IMR-90 (cell line): ENCODE results near the gene KY. TPM values are rescaled to one million over a fixed set of nuclear protein-coding genes. Genes with fewer than 3 reads are reported as not detected.

ENCODE experiments used
- ATAC-seq: fragments of 200-7000 bp; cut with Tn5 transposase; 2 replicates; pipeline ENCODE4 v1.9.1; 2020; ENCODE audit warnings: low read depth, mild to moderate bottlenecking, moderate library complexity
- BruUV-seq: library from RNA; stranded (reverse); fragments of 400-500 nt; replicated peaks from 2 replicates; lab custom pipeline; 2021; lab: Mats Ljungman, UMichigan
- CTCF ChIA-PET: fragments of 300-600 bp; formaldehyde crosslinking; extraction: SDS; loops from one replicate; lab custom pipeline; 2021; ENCODE audit warnings: antibody characterized with exemption; lab: Yijun Ruan, JAX
- POLR2A ChIA-PET: fragments of 300-600 bp; sonication (Branson Sonifier 250); formaldehyde crosslinking; loops from one replicate; lab custom pipeline; 2022; ENCODE audit warnings: antibody characterized with exemption; ENCODE audit not compliant: unreplicated experiment; lab: Charles Lee
- DNase-seq: peaks from one replicate; pipeline ENCODE4 v3.0.0; 2013
- H2AFZ ChIP-seq: replicated peaks from 2 replicates; pipeline ENCODE3; 2013; ENCODE audit warnings: low read length, mild to moderate bottlenecking; ENCODE audit not compliant: poor library complexity
- H2AK5ac ChIP-seq: 2 replicates; pipeline ENCODE4 v1.6.1; 2013; ENCODE audit warnings: low read depth, low read length, inconsistent platforms
- H2AK9ac ChIP-seq: replicated peaks from 2 replicates; pipeline ENCODE3; 2013; ENCODE audit warnings: mild to moderate bottlenecking, low read depth, low read length, moderate library complexity; ENCODE audit not compliant: poor library complexity
- H2BK120ac ChIP-seq: 2 replicates; pipeline ENCODE4 v1.6.1; 2013; ENCODE audit warnings: low read depth, low read length, inconsistent platforms
- H2BK15ac ChIP-seq: 3 replicates; pipeline ENCODE4 v1.6.1; 2013; ENCODE audit warnings: low read depth, low read length, inconsistent platforms
- H2BK20ac ChIP-seq: 2 replicates; pipeline ENCODE4 v1.6.1; 2013; ENCODE audit warnings: low read depth, mild to moderate bottlenecking, inconsistent platforms, low read length, moderate library complexity
- H2BK5ac ChIP-seq: 2 replicates; pipeline ENCODE4 v1.6.1; 2013; ENCODE audit warnings: mild to moderate bottlenecking, low read depth, low read length, inconsistent platforms; ENCODE audit not compliant: poor library complexity, severe bottlenecking
- H3K14ac ChIP-seq: replicated peaks from 2 replicates; pipeline ENCODE4 v1.6.1; 2013; ENCODE audit warnings: low read depth, low read length, inconsistent platforms
- H3K18ac ChIP-seq: 2 replicates; pipeline ENCODE4 v1.6.1; 2013; ENCODE audit warnings: low read depth, low read length, control low read depth
- H3K23ac ChIP-seq: 2 replicates; pipeline ENCODE4 v1.6.1; 2013; ENCODE audit warnings: low read depth, low read length, inconsistent platforms
- H3K27ac ChIP-seq: 2 replicates; pipeline ENCODE4 v1.5.1; 2013; ENCODE audit warnings: mild to moderate bottlenecking, control low read depth, low read length; ENCODE audit not compliant: insufficient read depth
- H3K27me3 ChIP-seq: 2 replicates; pipeline ENCODE4 v1.6.1; 2013; ENCODE audit warnings: low read length; ENCODE audit not compliant: control insufficient read depth, insufficient read depth
- H3K36me3 ChIP-seq: 2 replicates; pipeline ENCODE4 v1.6.1; 2013; ENCODE audit warnings: low read length, mixed read lengths; ENCODE audit not compliant: control insufficient read depth, insufficient read depth
- H3K4ac ChIP-seq: 2 replicates; pipeline ENCODE4 v1.6.1; 2013; ENCODE audit warnings: low read depth, low read length, inconsistent platforms
- H3K4me1 ChIP-seq: 2 replicates; pipeline ENCODE4 v1.6.1; 2013; ENCODE audit warnings: low read length, mixed read lengths; ENCODE audit not compliant: control insufficient read depth, insufficient read depth
- H3K4me2 ChIP-seq: 2 replicates; pipeline ENCODE4 v1.6.1; 2013; ENCODE audit warnings: low read depth, mild to moderate bottlenecking, control low read depth, low read length, moderate library complexity
- H3K4me3 ChIP-seq: 2 replicates; pipeline ENCODE4 v1.5.1; 2013; ENCODE audit warnings: low read depth, mild to moderate bottlenecking, control low read depth, low read length, moderate library complexity; ENCODE audit not compliant: insufficient read depth
- H3K56ac ChIP-seq: 2 replicates; pipeline ENCODE4 v1.6.1; 2013; ENCODE audit warnings: low read length, inconsistent platforms; ENCODE audit not compliant: insufficient read depth; ENCODE audit errors: extremely low read depth
- H3K79me1 ChIP-seq, 2 experiments: 2 replicates each; pipeline ENCODE4 v1.6.1; 2013; ENCODE audit warnings: low read length in 2 of 2, inconsistent platforms in 1 of 2, low read depth in 1 of 2
- H3K9ac ChIP-seq: 2 replicates; pipeline ENCODE4 v1.6.1; 2013; ENCODE audit warnings: low read depth, low read length, control low read depth
- H3K9me1 ChIP-seq: 2 replicates; pipeline ENCODE4 v1.6.1; 2013; ENCODE audit warnings: low read length, inconsistent platforms; ENCODE audit not compliant: insufficient read depth
- H3K9me3 ChIP-seq: 2 replicates; pipeline ENCODE4 v1.6.1; 2013; ENCODE audit warnings: low read length; ENCODE audit not compliant: control insufficient read depth, insufficient read depth
- H4K20me1 ChIP-seq: 2 replicates; pipeline ENCODE4 v1.6.1; 2013; ENCODE audit warnings: low read length, inconsistent platforms; ENCODE audit not compliant: insufficient read depth
- H4K5ac ChIP-seq: 2 replicates; pipeline ENCODE4 v1.6.1; 2013; ENCODE audit warnings: mild to moderate bottlenecking, low read depth, low read length, control low read depth
- H4K8ac ChIP-seq, 2 experiments: 2 replicates each; pipeline ENCODE4 v1.6.1; 2013; ENCODE audit warnings: low read depth in 2 of 2, low read length in 2 of 2, control low read depth in 1 of 2, inconsistent platforms in 1 of 2
- H4K91ac ChIP-seq: 2 replicates; pipeline ENCODE4 v1.6.1; 2013; ENCODE audit warnings: low read depth, low read length, inconsistent platforms; ENCODE audit not compliant: insufficient read depth
- BHLHE40 ChIP-seq: fragments of 150-350 bp; IDR thresholded peaks from 2 replicates; pipeline ENCODE4 v1.6.1; 2016; ENCODE audit warnings: mild to moderate bottlenecking, low read depth, low read length
- CEBPB ChIP-seq: IDR thresholded peaks from 2 replicates; pipeline ENCODE4 v1.6.1; 2012; ENCODE audit warnings: low read depth, low read length, improper control_type of control experiment
- CHD1 ChIP-seq: IDR thresholded peaks from 2 replicates; pipeline ENCODE4 v1.6.1; 2012; ENCODE audit warnings: low read depth, low read length, improper control_type of control experiment
- FOS ChIP-seq: fragments of 150-350 bp; IDR thresholded peaks from 2 replicates; pipeline ENCODE4 v1.6.1; 2016; ENCODE audit warnings: low read depth, low read length
- MAFK ChIP-seq: IDR thresholded peaks from 2 replicates; pipeline ENCODE4 v1.6.1; 2012; ENCODE audit warnings: low read depth, low read length, improper control_type of control experiment
- MAZ ChIP-seq: IDR thresholded peaks from 2 replicates; pipeline ENCODE4 v1.6.1; 2012; ENCODE audit warnings: low read depth, mild to moderate bottlenecking, low read length, improper control_type of control experiment, moderate library complexity, borderline replicate concordance
- MXI1 ChIP-seq: IDR thresholded peaks from 2 replicates; pipeline ENCODE4 v1.6.1; 2012; ENCODE audit warnings: low read depth, mild to moderate bottlenecking, low read length, moderate library complexity, borderline replicate concordance
- NFE2L2 ChIP-seq: fragments of 150-350 bp; IDR thresholded peaks from 2 replicates; pipeline ENCODE4 v1.6.1; 2016; ENCODE audit warnings: low read depth, mild to moderate bottlenecking, low read length
- POLR2A ChIP-seq: IDR thresholded peaks from 2 replicates; pipeline ENCODE4 v1.6.1; 2012; ENCODE audit warnings: mild to moderate bottlenecking, low read depth, low read length
- RAD21 ChIP-seq: IDR thresholded peaks from 2 replicates; pipeline ENCODE4 v1.6.1; 2012; ENCODE audit warnings: low read length, improper control_type of control experiment
- RCOR1 ChIP-seq: IDR thresholded peaks from 2 replicates; pipeline ENCODE4 v1.6.1; 2012; ENCODE audit warnings: mild to moderate bottlenecking, low read length, improper control_type of control experiment; ENCODE audit not compliant: insufficient replicate concordance
- RFX5 ChIP-seq: IDR thresholded peaks from 2 replicates; pipeline ENCODE4 v1.8.0; 2012; ENCODE audit warnings: low read depth, mild to moderate bottlenecking, low read length, moderate library complexity
- SMC3 ChIP-seq: fragments of 150-350 bp; IDR thresholded peaks from 2 replicates; pipeline ENCODE4 v1.6.1; 2016; ENCODE audit warnings: low read depth, mild to moderate bottlenecking, antibody characterized with exemption, low read length, moderate library complexity
- WGBS, 2 experiments: methylation state at CpG; one replicate each; pipeline versions ENCODE4 v1.1.5 to v1.1.7; 2013; ENCODE audit warnings: missing lambda C conversion rate in 2 of 2; ENCODE audit not compliant: insufficient read length in 1 of 2; ENCODE audit errors: extremely low coverage in 2 of 2; 5-methylcytosine and 5-hydroxymethylcytosine counted together
- dilution Hi-C: fragments of 300-500 bp; cut with HindIII; formaldehyde crosslinking; loops from one replicate; pipeline ENCODE4 v1.14.3; 2018; ENCODE audit warnings: low sequenced_read_pairs; ENCODE audit not compliant: unreplicated experiment
- in situ Hi-C: fragments of 300-500 bp; cut with MboI; formaldehyde crosslinking; loops from 3 replicates; pipeline ENCODE4 v1.14.3; 2019; ENCODE audit warnings: low sequenced_read_pairs, inconsistent platforms, mixed read lengths
- intact Hi-C: fragments of 100-400 bp; cut with micrococcal nuclease; formaldehyde crosslinking; loops from 2 replicates; pipeline ENCODE4 v1.10.0; 2022
- polyA plus RNA-seq, 3 experiments: library from polyadenylated mRNA; depleted of rRNA; stranded (reverse); fragments of >200 nt; gene quantifications; 2 replicates each; pipeline ENCODE4 v1.2.3, GENCODE V29; 2012; ENCODE audit warnings: low replicate concordance in 1 of 3
- total RNA-seq: library from RNA; depleted of rRNA; stranded (reverse); fragments of >200 nt; gene quantifications from 2 replicates; pipeline ENCODE4 v1.2.3, GENCODE V29; 2012
- TF ChIP-seq, protein P1 (sequence below): conservative IDR thresholded peaks from 2 replicates; pipeline ENCODE4 v1.5.1; 2012; ENCODE audit warnings: mild to moderate bottlenecking, low read depth, low read length, improper control_type of control experiment
- TF ChIP-seq, protein P2 (sequence below): fragments of 150-350 bp; IDR thresholded peaks from 2 replicates; pipeline ENCODE4 v1.6.1; 2016; ENCODE audit warnings: low read depth, mild to moderate bottlenecking, low read length, moderate library complexity, borderline replicate concordance
- TF ChIP-seq, protein P3 (sequence below): fragments of 150-350 bp; IDR thresholded peaks from 2 replicates; pipeline ENCODE4 v1.6.1; 2017; ENCODE audit warnings: mild to moderate bottlenecking, antibody characterized with exemption, low read length, low read depth

KY gene
- total and polyA plus RNA-seq, 2 of the 4 experiments (the other 2 are of a cell fraction) = under 0.01 to 0.09 TPM

DNA sequence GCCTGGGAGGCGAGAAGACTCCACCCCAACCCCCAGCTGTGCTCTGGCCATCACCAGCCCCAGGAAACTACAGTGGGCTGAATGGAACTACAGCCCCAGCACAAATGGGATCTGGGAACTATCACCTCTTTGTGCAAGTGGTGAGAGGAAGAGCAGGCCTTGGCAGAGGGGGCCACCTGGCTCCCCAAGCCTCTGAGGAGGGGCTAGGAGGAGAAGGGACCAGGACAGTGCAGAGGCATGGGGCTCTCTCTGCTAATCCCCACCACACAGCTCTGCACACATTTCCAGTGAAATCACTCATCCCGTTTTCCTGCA lies 31.6 kb downstream of the KY start:
- Histone ChIP-seq H3K9ac (no peak overlapping the region), H2BK20ac (no peak overlapping the region), H3K27ac (no peak overlapping the region), H4K20me1 (no peaks in the 10 kb centered on the region), H3K56ac (no peak overlapping the region), H3K79me1 (no peaks in the 10 kb centered on the region), H2BK120ac (no peak overlapping the region), H3K14ac (no peak overlapping the region), H2BK15ac (no peak overlapping the region), H3K4me1 (peaks cover 2% of the 10 kb centered on the region; the same call in 1 of the 2 replicates), H4K8ac (no peak overlapping the region), H2AK5ac (no peak overlapping the region), H3K4me2 (no peak overlapping the region), H3K9me3 (no peaks in the 10 kb centered on the region), H2AK9ac (no peak overlapping the region), H3K36me3 (no peaks in the 10 kb centered on the region), H3K18ac (no peak overlapping the region), H3K4ac (no peak overlapping the region), H3K4me3 (no peak overlapping the region), H3K23ac (no peak overlapping the region), H2AFZ (no peak overlapping the region), H4K91ac (no peak overlapping the region), H2BK5ac (no peak overlapping the region), H4K5ac (no peak overlapping the region), H3K27me3 (peaks cover 14% of the 10 kb centered on the region), H3K9me1 (no peaks in the 10 kb centered on the region; the same call in 1 of the 2 replicates)
- intact Hi-C loops = no loop called here
- in situ Hi-C loops = no loop called here
- BruUV-seq = no TSS peak
- TF ChIP-seq SMC3 (no peak), BHLHE40 (no peak), MXI1 (no peak), FOS (no peak), POLR2A (no peak), RCOR1 (no peak), MAZ (no peak), NFE2L2 (no peak), MAFK (no peak), CHD1 (no peak), RAD21 (no peak), RFX5 (no peak), CEBPB (no peak)
- TF ChIP-seq, protein P1, sequence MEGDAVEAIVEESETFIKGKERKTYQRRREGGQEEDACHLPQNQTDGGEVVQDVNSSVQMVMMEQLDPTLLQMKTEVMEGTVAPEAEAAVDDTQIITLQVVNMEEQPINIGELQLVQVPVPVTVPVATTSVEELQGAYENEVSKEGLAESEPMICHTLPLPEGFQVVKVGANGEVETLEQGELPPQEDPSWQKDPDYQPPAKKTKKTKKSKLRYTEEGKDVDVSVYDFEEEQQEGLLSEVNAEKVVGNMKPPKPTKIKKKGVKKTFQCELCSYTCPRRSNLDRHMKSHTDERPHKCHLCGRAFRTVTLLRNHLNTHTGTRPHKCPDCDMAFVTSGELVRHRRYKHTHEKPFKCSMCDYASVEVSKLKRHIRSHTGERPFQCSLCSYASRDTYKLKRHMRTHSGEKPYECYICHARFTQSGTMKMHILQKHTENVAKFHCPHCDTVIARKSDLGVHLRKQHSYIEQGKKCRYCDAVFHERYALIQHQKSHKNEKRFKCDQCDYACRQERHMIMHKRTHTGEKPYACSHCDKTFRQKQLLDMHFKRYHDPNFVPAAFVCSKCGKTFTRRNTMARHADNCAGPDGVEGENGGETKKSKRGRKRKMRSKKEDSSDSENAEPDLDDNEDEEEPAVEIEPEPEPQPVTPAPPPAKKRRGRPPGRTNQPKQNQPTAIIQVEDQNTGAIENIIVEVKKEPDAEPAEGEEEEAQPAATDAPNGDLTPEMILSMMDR = no peak
- TF ChIP-seq, protein P2, sequence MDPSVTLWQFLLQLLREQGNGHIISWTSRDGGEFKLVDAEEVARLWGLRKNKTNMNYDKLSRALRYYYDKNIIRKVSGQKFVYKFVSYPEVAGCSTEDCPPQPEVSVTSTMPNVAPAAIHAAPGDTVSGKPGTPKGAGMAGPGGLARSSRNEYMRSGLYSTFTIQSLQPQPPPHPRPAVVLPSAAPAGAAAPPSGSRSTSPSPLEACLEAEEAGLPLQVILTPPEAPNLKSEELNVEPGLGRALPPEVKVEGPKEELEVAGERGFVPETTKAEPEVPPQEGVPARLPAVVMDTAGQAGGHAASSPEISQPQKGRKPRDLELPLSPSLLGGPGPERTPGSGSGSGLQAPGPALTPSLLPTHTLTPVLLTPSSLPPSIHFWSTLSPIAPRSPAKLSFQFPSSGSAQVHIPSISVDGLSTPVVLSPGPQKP = no peak
- TF ChIP-seq, protein P3, sequence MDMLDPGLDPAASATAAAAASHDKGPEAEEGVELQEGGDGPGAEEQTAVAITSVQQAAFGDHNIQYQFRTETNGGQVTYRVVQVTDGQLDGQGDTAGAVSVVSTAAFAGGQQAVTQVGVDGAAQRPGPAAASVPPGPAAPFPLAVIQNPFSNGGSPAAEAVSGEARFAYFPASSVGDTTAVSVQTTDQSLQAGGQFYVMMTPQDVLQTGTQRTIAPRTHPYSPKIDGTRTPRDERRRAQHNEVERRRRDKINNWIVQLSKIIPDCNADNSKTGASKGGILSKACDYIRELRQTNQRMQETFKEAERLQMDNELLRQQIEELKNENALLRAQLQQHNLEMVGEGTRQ = no peak
- ChIA-PET POLR2A (no interaction called here), CTCF (no interaction called here)
- DNase-seq (no peak), ATAC-seq (no peak)
- no CpG with 5 or more reads among the region's 2 CpGs for WGBS, 2 experiments
- dilution Hi-C loops = no loop called here
